ENCODE measurements around the gene VAPA.
A peak's percentile ranks its signal among the peaks of the same experiment; 100 is the strongest.

Gene VAPA

DNA sequence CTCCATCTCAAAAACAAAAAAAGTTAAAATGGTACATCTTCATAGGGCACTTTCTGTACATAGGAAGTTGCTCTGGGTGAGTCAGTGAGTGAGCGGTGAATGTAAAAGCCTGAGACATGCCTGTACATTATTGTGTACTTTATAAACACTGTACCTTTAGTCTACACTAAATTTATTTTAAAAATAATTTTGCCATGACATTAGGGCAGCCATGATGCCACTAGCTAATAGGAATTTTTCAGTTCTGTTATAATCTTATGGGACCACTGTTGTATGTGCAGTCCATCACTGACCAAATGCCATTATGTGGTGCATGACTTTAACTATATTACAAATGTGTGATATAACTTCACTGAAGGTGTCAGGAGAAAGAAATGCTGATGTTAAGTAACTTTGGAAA lies 39.1 kb upstream of the VAPA start:
- WGBS, 2 experiments (ENCODE audit: insufficient coverage in 2 of 2), result no CpG with 5 or more reads among the region's 1 CpG
- Histone ChIP-seq H3K36me3 (ENCODE audit: control insufficient read depth, insufficient read depth, low read length) (no peaks in the 10 kb centered on the region), H3K27ac (ENCODE audit: low read depth, low read length, severe bottlenecking) (no peak overlapping the region), H3K9me3 (ENCODE audit: control insufficient read depth, low read length) (no peaks in the 10 kb centered on the region), H3K4me1 (ENCODE audit: control insufficient read depth, insufficient read depth, low read length, poor library complexity, severe bottlenecking) (peaks cover 26% of the 10 kb centered on the region), H3K4me3 (ENCODE audit: extremely low read depth, insufficient read depth, low read length, poor library complexity, severe bottlenecking) (no peak overlapping the region)

DNA sequence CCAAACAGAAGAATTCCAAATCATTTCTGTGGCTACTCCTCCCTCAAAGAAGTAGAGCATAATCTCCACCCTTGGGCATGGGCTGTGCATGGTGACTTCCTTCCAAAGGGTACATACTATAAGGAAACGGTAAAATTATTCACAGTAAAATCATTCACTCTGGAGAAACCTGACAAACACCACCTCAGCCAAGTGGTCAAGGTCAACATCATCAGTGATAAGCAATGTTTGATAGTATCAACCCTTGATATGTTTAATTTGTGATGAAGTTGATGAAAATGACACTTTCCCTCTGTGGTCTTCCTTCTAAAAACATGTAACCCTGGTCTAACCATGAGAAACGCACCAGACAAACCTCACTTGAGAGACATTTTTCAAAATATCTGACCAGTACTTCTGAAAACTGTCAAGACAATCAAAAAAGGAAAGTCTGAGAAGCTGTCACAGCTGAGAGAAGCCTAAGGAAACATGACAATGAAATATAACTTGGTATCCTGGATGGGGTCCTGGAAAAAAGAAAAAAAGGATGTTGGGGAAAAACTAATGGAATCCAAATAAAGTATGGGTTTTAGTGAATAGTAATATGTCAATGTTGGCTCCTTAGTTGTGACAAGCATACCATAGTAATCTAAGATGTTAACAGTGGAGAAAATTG lies 37.5 kb upstream of the VAPA start:
- no peaks in the 10 kb centered on the region for H3K36me3 ChIP-seq (ENCODE audit: control insufficient read depth, insufficient read depth, low read length)
- no peaks in the 10 kb centered on the region for H3K9me3 ChIP-seq (ENCODE audit: control insufficient read depth, low read length)
- H3K4me3 ChIP-seq (ENCODE audit: extremely low read depth, insufficient read depth, low read length, poor library complexity, severe bottlenecking), result no peak overlapping the region
- peak overlapping the region; percentile 97 for H3K27ac ChIP-seq (ENCODE audit: low read depth, low read length, severe bottlenecking)
- peaks cover 15% of the 10 kb centered on the region for H3K4me1 ChIP-seq (ENCODE audit: control insufficient read depth, insufficient read depth, low read length, poor library complexity, severe bottlenecking)
- 100% methylated on average over 1 of the region's 2 CpGs; no CpG with 5 or more reads in 1 of the 2 experiments for WGBS, 2 experiments (ENCODE audit: insufficient coverage in 2 of 2)

DNA sequence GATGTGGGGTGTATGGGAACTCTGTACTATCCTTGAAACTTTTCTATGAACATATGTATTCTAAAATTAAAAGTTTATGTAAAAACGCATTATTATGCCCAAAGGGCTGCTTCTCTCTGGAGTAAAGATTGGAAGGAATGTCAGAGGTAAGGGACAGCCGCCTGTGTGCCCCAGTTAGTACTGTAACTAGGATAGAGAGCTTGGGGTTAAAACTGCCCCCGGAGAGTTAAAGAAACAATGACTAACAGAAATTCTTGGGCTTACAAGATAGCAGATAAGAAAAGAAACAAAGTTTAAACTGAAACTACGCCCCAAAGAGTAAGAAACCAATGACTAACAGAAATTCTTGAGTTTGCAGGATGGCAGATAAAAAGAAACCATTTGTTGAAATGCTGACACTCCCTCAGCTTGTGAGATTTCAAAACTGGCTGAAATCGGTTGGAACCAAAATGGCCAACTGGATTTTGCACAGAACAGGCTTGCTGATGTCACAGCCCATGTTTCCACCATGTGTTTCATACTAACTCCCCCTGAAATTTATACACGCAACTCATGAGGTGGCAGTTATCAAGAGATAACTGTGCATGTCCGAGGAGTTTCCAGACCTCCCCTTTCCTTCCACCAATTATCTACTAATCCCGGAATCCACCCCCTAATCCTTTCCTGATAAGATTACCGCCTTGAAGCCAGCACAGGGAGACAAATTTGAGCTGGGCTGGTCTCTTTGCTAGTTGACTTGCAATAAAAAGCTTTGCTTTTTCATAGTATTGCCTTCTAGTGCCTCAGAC lies 36.8 kb upstream of the VAPA start:
- H3K27ac ChIP-seq (ENCODE audit: low read depth, low read length, severe bottlenecking), result peak overlapping the region; percentile 97
- no peak overlapping the region for H3K4me3 ChIP-seq (ENCODE audit: extremely low read depth, insufficient read depth, low read length, poor library complexity, severe bottlenecking)
- no peaks in the 10 kb centered on the region for H3K9me3 ChIP-seq (ENCODE audit: control insufficient read depth, low read length)
- 22% methylated on average over 4 to 5 of the region's 9 CpGs for WGBS, 2 experiments (ENCODE audit: insufficient coverage in 2 of 2)
- peaks cover 15% of the 10 kb centered on the region for H3K4me1 ChIP-seq (ENCODE audit: control insufficient read depth, insufficient read depth, low read length, poor library complexity, severe bottlenecking)
- no peaks in the 10 kb centered on the region for H3K36me3 ChIP-seq (ENCODE audit: control insufficient read depth, insufficient read depth, low read length)

DNA sequence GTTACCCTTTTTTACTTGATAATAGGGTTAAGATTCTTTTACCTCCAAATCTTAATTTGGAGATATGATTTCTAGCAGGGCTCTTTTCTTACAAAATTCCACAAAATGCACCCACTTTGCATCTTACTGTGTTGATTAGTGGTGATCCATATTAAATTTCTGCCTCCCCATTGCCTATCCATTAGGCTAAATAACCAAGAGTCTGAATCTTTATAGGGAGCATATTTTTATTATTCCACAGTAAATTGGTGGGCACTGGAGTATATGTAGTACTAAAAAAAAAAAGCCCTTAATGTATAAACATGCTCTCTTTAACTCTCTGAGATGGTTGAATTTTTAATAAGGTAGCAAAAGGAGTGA lies 36.2 kb upstream of the VAPA start:
- H3K4me1 ChIP-seq (ENCODE audit: control insufficient read depth, insufficient read depth, low read length, poor library complexity, severe bottlenecking), result peaks cover 21% of the 10 kb centered on the region
- H3K4me3 ChIP-seq (ENCODE audit: extremely low read depth, insufficient read depth, low read length, poor library complexity, severe bottlenecking), result no peak overlapping the region
- peak overlapping the region; percentile 97 for H3K27ac ChIP-seq (ENCODE audit: low read depth, low read length, severe bottlenecking)

DNA sequence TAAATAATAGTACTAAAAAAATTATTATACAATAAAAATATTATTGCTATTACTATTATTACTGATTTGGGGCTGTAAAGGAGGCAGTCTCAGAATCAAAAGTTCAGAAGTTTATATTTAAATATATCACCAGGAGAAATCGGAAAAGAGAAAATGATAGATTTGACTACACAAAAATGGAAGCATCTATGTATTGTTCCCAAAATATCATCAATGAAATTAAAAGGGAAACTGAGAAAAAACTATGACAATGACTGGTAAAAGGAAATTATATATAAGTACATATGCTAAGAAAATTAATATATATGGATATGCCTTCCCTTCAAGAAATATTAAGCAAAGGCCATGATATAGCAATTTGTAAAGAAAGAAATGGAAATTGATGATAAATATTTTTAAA lies 35.7 kb upstream of the VAPA start:
- no CpG with 5 or more reads among the region's 1 CpG for WGBS, 2 experiments (ENCODE audit: insufficient coverage in 2 of 2)
- Histone ChIP-seq H3K9me3 (ENCODE audit: control insufficient read depth, low read length) (no peaks in the 10 kb centered on the region), H3K36me3 (ENCODE audit: control insufficient read depth, insufficient read depth, low read length) (no peaks in the 10 kb centered on the region), H3K27ac (ENCODE audit: low read depth, low read length, severe bottlenecking) (no peak overlapping the region), H3K4me1 (ENCODE audit: control insufficient read depth, insufficient read depth, low read length, poor library complexity, severe bottlenecking) (peaks cover 22% of the 10 kb centered on the region), H3K4me3 (ENCODE audit: extremely low read depth, insufficient read depth, low read length, poor library complexity, severe bottlenecking) (no peak overlapping the region)

More for the DNA sequence above, 36.2 kb upstream of the VAPA start:
- Histone ChIP-seq H3K36me3 (ENCODE audit: control insufficient read depth, insufficient read depth, low read length) (no peaks in the 10 kb centered on the region), H3K9me3 (ENCODE audit: control insufficient read depth, low read length) (no peaks in the 10 kb centered on the region)

DNA sequence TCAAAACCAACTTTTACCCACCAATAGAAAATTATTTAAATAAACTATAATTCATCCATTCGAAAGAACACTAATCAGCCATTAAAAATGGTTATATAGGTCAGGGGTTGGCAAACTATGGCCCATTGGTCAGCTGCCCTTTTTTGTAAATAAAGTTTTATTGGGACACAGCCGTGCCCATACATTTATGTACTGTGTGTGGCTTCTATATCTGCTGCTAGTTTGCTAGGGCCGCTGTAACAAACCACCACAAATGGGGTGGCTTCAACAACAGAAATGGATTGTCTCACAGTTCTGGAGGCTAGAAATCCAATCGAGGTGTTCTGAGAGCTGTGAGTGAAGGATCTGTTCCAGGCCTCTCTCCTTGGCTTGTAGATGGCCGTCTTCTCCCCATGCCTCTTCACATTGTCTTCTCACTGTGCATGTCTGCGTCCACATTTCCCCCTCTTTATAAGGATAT lies 35.0 kb upstream of the VAPA start:
- H3K4me1 ChIP-seq (ENCODE audit: control insufficient read depth, insufficient read depth, low read length, poor library complexity, severe bottlenecking), result peaks cover 22% of the 10 kb centered on the region
- H3K27ac ChIP-seq (ENCODE audit: low read depth, low read length, severe bottlenecking), result no peak overlapping the region
- no peaks in the 10 kb centered on the region for H3K36me3 ChIP-seq (ENCODE audit: control insufficient read depth, insufficient read depth, low read length)
- H3K4me3 ChIP-seq (ENCODE audit: extremely low read depth, insufficient read depth, low read length, poor library complexity, severe bottlenecking), result no peak overlapping the region
- 95 to 97% methylated on average over 3 to 4 of the region's 6 CpGs for WGBS, 2 experiments (ENCODE audit: insufficient coverage in 2 of 2)
- no peaks in the 10 kb centered on the region for H3K9me3 ChIP-seq (ENCODE audit: control insufficient read depth, low read length)

DNA sequence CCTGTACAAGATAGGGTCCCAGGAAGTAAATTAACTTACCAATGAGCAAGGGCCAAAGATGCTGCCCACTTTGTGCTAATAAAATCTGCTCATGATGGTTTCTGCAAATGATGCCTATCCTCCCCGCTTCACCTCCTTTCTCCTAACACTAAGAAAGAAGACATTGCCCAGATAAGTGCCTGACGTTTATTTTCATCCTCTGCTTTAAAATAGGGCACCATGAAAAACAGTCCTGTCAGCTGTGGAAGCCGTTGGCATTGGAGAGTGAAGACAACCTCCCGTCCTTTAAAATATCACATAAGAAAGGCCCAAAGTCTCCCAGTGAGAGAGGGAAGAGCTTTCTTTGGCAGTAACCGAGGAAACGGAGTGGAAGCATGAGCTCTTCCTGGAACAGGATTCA lies 29.7 kb upstream of the VAPA start:
- Histone ChIP-seq H3K9me3 (ENCODE audit: control insufficient read depth, low read length) (no peaks in the 10 kb centered on the region), H3K36me3 (ENCODE audit: control insufficient read depth, insufficient read depth, low read length) (no peaks in the 10 kb centered on the region), H3K4me3 (ENCODE audit: extremely low read depth, insufficient read depth, low read length, poor library complexity, severe bottlenecking) (no peak overlapping the region), H3K27ac (ENCODE audit: low read depth, low read length, severe bottlenecking) (no peak overlapping the region), H3K4me1 (ENCODE audit: control insufficient read depth, insufficient read depth, low read length, poor library complexity, severe bottlenecking) (peaks cover 7% of the 10 kb centered on the region)
- 85 to 97% methylated on average over 4 to 5 of the region's 6 CpGs for WGBS, 2 experiments (ENCODE audit: insufficient coverage in 2 of 2)

DNA sequence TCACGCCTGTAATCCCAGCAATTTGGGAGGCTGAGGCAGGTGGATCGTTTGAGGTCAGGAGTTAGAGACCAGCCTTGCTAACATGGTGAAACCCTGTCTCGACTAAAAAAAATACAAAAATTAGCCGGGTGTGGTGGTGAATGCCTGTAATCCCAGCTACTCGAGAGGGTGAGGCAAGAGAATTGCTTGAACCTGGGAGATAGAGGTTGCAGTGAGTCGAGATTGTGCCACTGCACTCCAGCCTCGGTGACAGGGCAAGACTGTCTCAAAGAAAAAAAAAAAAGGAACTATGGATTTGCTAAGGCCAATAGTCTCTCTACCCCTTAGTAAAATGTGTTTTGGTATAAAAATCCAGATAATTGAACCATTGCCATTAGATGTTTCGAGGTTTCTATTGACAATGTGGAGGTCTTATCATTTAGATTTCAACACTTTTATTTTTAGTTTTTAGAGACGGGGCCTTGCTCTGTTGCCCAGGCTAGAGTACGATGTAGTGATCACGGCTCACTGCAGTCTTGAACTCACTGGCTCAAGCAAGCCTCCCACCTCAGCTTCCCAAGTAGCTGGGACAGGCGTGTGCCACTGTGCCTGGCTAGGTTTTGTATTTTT lies 29.2 kb upstream of the VAPA start:
- Histone ChIP-seq H3K4me1 (ENCODE audit: control insufficient read depth, insufficient read depth, low read length, poor library complexity, severe bottlenecking) (peaks cover 7% of the 10 kb centered on the region), H3K4me3 (ENCODE audit: extremely low read depth, insufficient read depth, low read length, poor library complexity, severe bottlenecking) (no peak overlapping the region), H3K27ac (ENCODE audit: low read depth, low read length, severe bottlenecking) (no peak overlapping the region), H3K36me3 (ENCODE audit: control insufficient read depth, insufficient read depth, low read length) (no peaks in the 10 kb centered on the region), H3K9me3 (ENCODE audit: control insufficient read depth, low read length) (no peaks in the 10 kb centered on the region)
- 95 to 98% methylated on average over 10 to 11 of the region's 12 CpGs for WGBS, 2 experiments (ENCODE audit: insufficient coverage in 2 of 2)

DNA sequence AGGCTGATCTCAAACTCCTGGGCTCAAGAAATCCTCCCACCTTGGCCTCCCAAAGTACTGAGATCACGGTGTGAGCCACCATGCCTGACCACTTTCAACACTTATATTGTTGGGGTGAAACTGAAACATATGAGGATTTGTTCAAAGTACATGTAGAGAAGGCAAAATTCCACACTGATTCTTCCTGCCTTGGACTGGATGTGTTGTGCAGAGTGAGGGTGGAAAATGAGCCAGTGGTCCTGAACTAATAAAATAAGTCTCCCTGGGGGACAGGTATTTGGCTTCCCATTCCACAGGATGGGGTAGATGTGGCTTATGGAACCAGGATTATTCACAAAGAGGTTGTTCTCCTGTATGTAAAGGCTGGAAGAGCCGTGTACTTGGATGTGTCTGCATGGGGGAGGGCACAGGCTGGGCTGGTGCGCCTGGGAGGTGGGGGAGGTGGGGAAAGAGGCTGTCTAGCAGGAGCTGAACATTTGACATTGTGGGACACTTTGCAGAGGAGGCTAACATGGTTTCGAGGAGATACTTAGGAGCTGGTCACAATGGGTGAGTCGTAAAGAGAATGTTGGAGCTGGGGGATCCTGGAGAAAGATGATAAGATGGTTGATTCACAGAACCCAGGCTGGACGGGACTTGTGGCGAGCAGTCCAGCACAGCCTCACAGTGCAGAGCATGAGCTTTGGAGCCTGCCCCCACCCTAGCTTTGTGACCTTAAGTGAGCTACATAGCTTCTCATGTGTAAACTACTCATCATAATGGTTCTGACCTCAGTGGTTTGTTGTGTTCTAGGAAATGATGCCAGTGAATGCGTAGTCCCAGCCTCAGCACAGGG lies 28.4 kb upstream of the VAPA start, which contains the start of gene TXNDC2:
TXNDC2 (plus strand) TSS at position 804 of the 835 bp plus-strand sequence. CDS start 708 bp downstream, outside the sequence.
- Histone ChIP-seq H3K9me3 (ENCODE audit: control insufficient read depth, low read length) (no peaks in the 10 kb centered on the region), H3K36me3 (ENCODE audit: control insufficient read depth, insufficient read depth, low read length) (no peaks in the 10 kb centered on the region), H3K4me1 (ENCODE audit: control insufficient read depth, insufficient read depth, low read length, poor library complexity, severe bottlenecking) (peaks cover 7% of the 10 kb centered on the region), H3K27ac (ENCODE audit: low read depth, low read length, severe bottlenecking) (no peak within 1 kb of the TSS), H3K4me3 (ENCODE audit: extremely low read depth, insufficient read depth, low read length, poor library complexity, severe bottlenecking) (no peak within 1 kb of the TSS)
- WGBS, 2 experiments (ENCODE audit: insufficient coverage in 2 of 2), result 86 to 89% methylated on average over 5 of the region's 8 CpGs

DNA sequence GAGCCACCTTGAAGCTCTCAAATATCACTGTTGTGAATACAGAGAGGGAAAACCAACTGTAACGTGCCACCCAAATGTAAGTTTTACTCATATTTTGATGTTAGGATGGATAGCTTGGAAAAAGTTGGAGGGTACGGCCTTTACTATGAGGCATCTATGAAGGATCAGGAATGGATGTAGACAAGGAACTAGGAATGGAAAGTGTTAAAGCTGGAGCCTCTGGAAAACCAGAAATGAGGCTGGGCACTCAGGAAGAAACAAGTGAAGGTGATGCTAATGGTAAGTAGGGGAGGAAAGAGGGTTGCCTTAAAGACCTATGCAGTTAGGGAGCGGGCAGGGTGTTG lies 27.8 kb upstream of the VAPA start:
- H3K4me3 ChIP-seq (ENCODE audit: extremely low read depth, insufficient read depth, low read length, poor library complexity, severe bottlenecking), result no peak overlapping the region
- no peaks in the 10 kb centered on the region for H3K36me3 ChIP-seq (ENCODE audit: control insufficient read depth, insufficient read depth, low read length)
- 97 to 100% methylated on average over 3 of the region's 3 CpGs for WGBS, 2 experiments (ENCODE audit: insufficient coverage in 2 of 2)
- no peaks in the 10 kb centered on the region for H3K9me3 ChIP-seq (ENCODE audit: control insufficient read depth, low read length)
- no peak overlapping the region for H3K27ac ChIP-seq (ENCODE audit: low read depth, low read length, severe bottlenecking)
- H3K4me1 ChIP-seq (ENCODE audit: control insufficient read depth, insufficient read depth, low read length, poor library complexity, severe bottlenecking), result peaks cover 7% of the 10 kb centered on the region

All from mesodermal cell (in vitro differentiated cells).